ENCODE data around the gene CTSD. TPM values are rescaled to one million over a fixed set of nuclear protein-coding genes. Genes with fewer than 3 reads are reported as not detected.

CTSD gene
- total RNA-seq, 1 experiment from 2014 or later = 127 TPM

- Histone ChIP-seq H3K79me2 (ENCODE audit: insufficient read depth, low read length) (no peaks in the 10 kb centered on the region), H3K9me2 (ENCODE audit: insufficient read depth) (no peaks in the 10 kb centered on the region), H3K27ac (ENCODE audit: low read depth, low read length) (no peak overlapping the region), H3K4me2 (ENCODE audit: low read length) (no peak overlapping the region), H4K20me1 (ENCODE audit: insufficient read depth) (no peaks in the 10 kb centered on the region), H3K4me1 (ENCODE audit: control insufficient read depth in 1 of 2, insufficient read depth in 2 of 2, low read length in 2 of 2) (no peaks in the 10 kb centered on the region), H3K27me3 (ENCODE audit: insufficient read depth, low read length) (no peaks in the 10 kb centered on the region), H3K9me3 (ENCODE audit: control insufficient read depth in 1 of 2, insufficient read depth in 1 of 2, low read depth in 1 of 2, low read length in 2 of 2) (no peaks in the 10 kb centered on the region), H3K36me3 (ENCODE audit: control insufficient read depth in 1 of 2, insufficient read depth in 2 of 2, low read length in 2 of 2) (no peaks in the 10 kb centered on the region), H2AFZ (ENCODE audit: low read depth, low read length, poor library complexity, severe bottlenecking) (no peak overlapping the region), H3K4me3 (replicated peaks in 1 of 2; ENCODE audit: low read depth in 1 of 2, low read length in 2 of 2) (no peak overlapping the region), H3K9ac (ENCODE audit: low read length) (no peak overlapping the region)
- no peak for DNase-seq (ENCODE audit: low read depth, low spot score)
- TF ChIP-seq JUND (IDR thresholded peaks at IDR 0.05) (no peak), ZFX (IDR thresholded peaks at IDR 0.05) (no peak), SRF (IDR thresholded peaks at IDR 0.05; ENCODE audit: low read depth) (no peak), FOSL1 (IDR thresholded peaks at IDR 0.05; ENCODE audit: low read depth) (no peak), ATF3 (IDR thresholded peaks at IDR 0.05) (no peak), ZNF274 (IDR thresholded peaks at IDR 0.05; ENCODE audit: low read depth, low read length) (no peak), EGR1 (IDR thresholded peaks at IDR 0.05; ENCODE audit: low read depth) (no peak), CBX3 (IDR thresholded peaks at IDR 0.05; ENCODE audit: low read depth) (no peak), POLR2AphosphoS5 (IDR thresholded peaks at IDR 0.05; ENCODE audit: low read depth, low read length) (no peak), POLR2A (IDR thresholded peaks at IDR 0.05; ENCODE audit: borderline replicate concordance, extremely low read depth, insufficient read depth, insufficient read length) (no peak), CEBPB (IDR thresholded peaks at IDR 0.05; ENCODE audit: low read depth) (no peak), SIN3A (IDR thresholded peaks at IDR 0.05; ENCODE audit: low read depth) (no peak), MAX (IDR thresholded peaks at IDR 0.05) (no peak), EZH2phosphoT487 (IDR thresholded peaks at IDR 0.05; ENCODE audit: borderline replicate concordance) (no peak), REST (IDR thresholded peaks at IDR 0.05; ENCODE audit: low read depth) (no peak), SP1 (IDR thresholded peaks at IDR 0.05; ENCODE audit: low read depth) (no peak), ELF1 (IDR thresholded peaks at IDR 0.05; ENCODE audit: borderline replicate concordance, low read depth) (no peak), RAD21 (IDR thresholded peaks at IDR 0.05; ENCODE audit: low read depth) (no peak)
- intact Hi-C loops (cut with micrococcal nuclease) = no loop called here
- ChIA-PET CTCF (no interaction called here), RAD21 (ENCODE audit: low non-redundant PET in 1 of 2, low total read pairs in 2 of 2, uncharacterized antibody in 2 of 2, unreplicated experiment in 2 of 2) (interaction anchor here in 1 of 2 experiments (0.5 kb wide), 1 partner anchor 9 kb away, joined by 3 read pairs; no protein-coding TSS in a partner anchor), POLR2A (no interaction called here)
- 0 out of 2 replicates have a peak, but pooled peaks have one; percentile 40 for ATAC-seq
- BruUV-seq (replicated peaks) = no TSS peak
These were observed 22.2 kb upstream of the CTSD start for GRCh38 chr11:1785749-1786413.

All from HCT116 (cell line).